ENCODE results near the gene UQCR10.

DNA sequence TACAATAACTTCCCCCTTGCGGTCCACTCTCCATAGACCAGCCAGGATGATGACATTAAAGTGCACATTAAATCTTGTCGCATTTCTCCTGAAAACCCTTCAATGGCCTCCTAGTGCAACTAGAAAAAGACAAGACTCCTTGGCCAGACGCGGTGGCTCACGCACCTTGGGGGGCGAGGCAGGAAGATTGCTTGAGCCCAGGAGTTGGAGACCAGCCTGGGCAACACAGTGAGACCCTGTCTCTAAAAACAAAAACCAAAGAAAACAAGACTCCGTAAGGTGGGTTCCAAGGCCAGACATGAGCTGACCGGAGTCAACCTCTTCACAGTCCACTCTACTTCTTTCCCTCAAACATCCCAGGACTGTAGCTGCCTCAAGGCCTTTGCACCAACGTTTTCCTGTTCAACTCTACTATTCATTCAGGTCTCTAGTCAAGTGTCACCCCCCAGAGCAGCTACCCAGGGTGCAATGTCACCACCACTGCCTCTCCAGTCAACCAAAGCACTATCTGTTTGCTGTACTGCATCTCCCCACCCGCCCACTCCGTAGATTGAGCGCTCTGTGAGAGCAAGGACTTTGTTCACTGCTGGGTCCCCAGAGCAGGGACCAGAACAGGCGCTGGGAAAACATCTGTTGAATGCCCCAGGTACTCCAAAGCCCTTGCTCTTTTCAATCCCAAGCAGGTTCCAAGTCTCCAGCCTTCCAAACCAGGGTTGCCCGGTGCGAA is 1.1 kb upstream of the UQCR10 start:
- TF ChIP-seq EZH2 (IDR thresholded peaks at IDR 0.05) (no peak), POLR2AphosphoS5 (IDR thresholded peaks at IDR 0.05; ENCODE audit: borderline replicate concordance, low read depth, low read length) (no peak)
